HCT116 (cell line): ENCODE results near the gene CBLB. TPM values are rescaled to one million over a fixed set of nuclear protein-coding genes. Genes with fewer than 3 reads are reported as not detected.

Source experiments
- ATAC-seq: fragments of 200-7000 bp; cut with Tn5 transposase; 2 replicates; pipeline ENCODE4 v1.9.1; 2020; ENCODE audit warnings: mild to moderate bottlenecking, moderate library complexity
- BruUV-seq: library from RNA; stranded (reverse); fragments of 400-500 nt; replicated peaks from 2 replicates; lab custom pipeline; 2021; lab: Mats Ljungman, UMichigan
- CTCF ChIA-PET: fragments of 300-600 bp; sonication (Branson Sonifier 250); formaldehyde crosslinking; loops from one replicate; lab custom pipeline; 2021; ENCODE audit warnings: antibody characterized with exemption; lab: Charles Lee
- POLR2A ChIA-PET: fragments of 300-600, 350-600 bp; sonication (Branson Sonifier 250); formaldehyde crosslinking; loops from one replicate; lab custom pipeline; 2021; ENCODE audit warnings: antibody characterized with exemption; lab: Charles Lee
- RAD21 ChIA-PET, 2 experiments: fragments of 300-600 bp; sonication (Branson Sonifier 250); formaldehyde crosslinking; loops; one replicate each; lab custom pipeline; 2023; ENCODE audit warnings: low total read pairs in 2 of 2; ENCODE audit not compliant: uncharacterized antibody in 2 of 2, unreplicated experiment in 2 of 2, low non-redundant PET in 1 of 2; lab: Charles Lee
- DNase-seq: peaks from one replicate; pipeline ENCODE4 v3.0.0-alpha.2; 2010; ENCODE audit warnings: low read depth, low spot score
- H2AFZ ChIP-seq: fragments of 200-600 bp; shearing (Covaris generic), sonication (generic); 2 replicates; pipeline ENCODE4 v1.6.1; 2017; ENCODE audit warnings: low read depth, mixed run types, mixed read lengths, antibody characterized with exemption, low read length; ENCODE audit not compliant: poor library complexity, severe bottlenecking
- H3K27ac ChIP-seq: 2 replicates; pipeline ENCODE4 v1.5.1; 2012; ENCODE audit warnings: low read depth, low read length
- H3K27me3 ChIP-seq: fragments of 200-600 bp; sonication (generic); 2 replicates; pipeline ENCODE4 v1.6.1; 2016; ENCODE audit warnings: mixed run types, low read length, mixed read lengths; ENCODE audit not compliant: insufficient read depth
- H3K36me3 ChIP-seq, 2 experiments: fragments of 200-500 bp in 1 of 2; fragments of 200-600 bp in 1 of 2; sonication (Bioruptor generic) in 1 of 2; sonication (generic) in 1 of 2; 2 replicates each; pipeline versions ENCODE4 v1.5.1 to v1.6.1; 2014 to 2016; ENCODE audit warnings: low read length in 2 of 2, inconsistent platforms in 1 of 2, mixed read lengths in 1 of 2, mixed run types in 1 of 2; ENCODE audit not compliant: insufficient read depth in 2 of 2, control insufficient read depth in 1 of 2
- H3K4me1 ChIP-seq, 2 experiments: fragments of 200-600 bp in 1 of 2; sonication (generic) in 1 of 2; 2 replicates each; pipeline versions ENCODE4 v1.5.1 to v1.6.1; 2012 to 2017; ENCODE audit warnings: low read length in 2 of 2, inconsistent platforms in 1 of 2, mild to moderate bottlenecking in 1 of 2, mixed read lengths in 1 of 2, mixed run types in 1 of 2, moderate library complexity in 1 of 2; ENCODE audit not compliant: insufficient read depth in 2 of 2, control insufficient read depth in 1 of 2
- H3K4me2 ChIP-seq: fragments of 200-600 bp; sonication (generic); 2 replicates; pipeline ENCODE4 v1.6.1; 2017; ENCODE audit warnings: mixed run types, low read length, mixed read lengths
- H3K4me3 ChIP-seq, 2 experiments: fragments of 200-600 bp in 1 of 2; sonication (generic) in 1 of 2; replicated peaks in 1 of 2; 2 replicates each; pipeline ENCODE4 v1.5.1; 2011 to 2016; ENCODE audit warnings: low read length in 2 of 2, control low read depth in 1 of 2, low read depth in 1 of 2, mild to moderate bottlenecking in 1 of 2, mixed read lengths in 1 of 2, mixed run types in 1 of 2
- H3K79me2 ChIP-seq: fragments of 200-600 bp; sonication (generic); 2 replicates; pipeline ENCODE4 v1.6.1; 2017; ENCODE audit warnings: mild to moderate bottlenecking, mixed run types, low read length, moderate library complexity, mixed read lengths; ENCODE audit not compliant: insufficient read depth
- H3K9ac ChIP-seq: fragments of 200-600 bp; sonication (generic); 2 replicates; pipeline ENCODE4 v1.6.1; 2016; ENCODE audit warnings: low read length, mixed read lengths
- H3K9me2 ChIP-seq: fragments of 200-600 bp; sonication (generic), shearing (Covaris generic); 2 replicates; pipeline ENCODE4 v1.6.1; 2017; ENCODE audit warnings: mixed run types, mild to moderate bottlenecking, moderate library complexity; ENCODE audit not compliant: insufficient read depth
- H3K9me3 ChIP-seq, 2 experiments: fragments of 200-500 bp in 1 of 2; fragments of 200-600 bp in 1 of 2; sonication (Bioruptor generic) in 1 of 2; sonication (generic) in 1 of 2; 2 replicates each; pipeline ENCODE4 v1.6.1; 2014 to 2017; ENCODE audit warnings: low read length in 2 of 2, mixed read lengths in 2 of 2, inconsistent platforms in 1 of 2, low read depth in 1 of 2, mild to moderate bottlenecking in 1 of 2, mixed run types in 1 of 2, moderate library complexity in 1 of 2; ENCODE audit not compliant: control insufficient read depth in 1 of 2, insufficient read depth in 1 of 2
- H4K20me1 ChIP-seq: fragments of 200-600 bp; sonication (generic), shearing (Covaris generic); 2 replicates; pipeline ENCODE4 v1.6.1; 2017; ENCODE audit warnings: mixed run types, mild to moderate bottlenecking, moderate library complexity; ENCODE audit not compliant: insufficient read depth
- CBX3 ChIP-seq: IDR thresholded peaks from 2 replicates; pipeline ENCODE4 v1.6.1; 2012; ENCODE audit warnings: low read depth
- CEBPB ChIP-seq: IDR thresholded peaks from 2 replicates; pipeline ENCODE4 v1.6.1; 2012; ENCODE audit warnings: low read depth
- EGR1 ChIP-seq: IDR thresholded peaks from 2 replicates; pipeline ENCODE4 v1.6.1; 2012; ENCODE audit warnings: low read depth
- EZH2 ChIP-seq: fragments of 200-600 bp; sonication (generic); IDR thresholded peaks from 2 replicates; pipeline ENCODE4 v1.6.1; 2017; ENCODE audit warnings: antibody characterized with exemption, mixed run types
- EZH2phosphoT487 ChIP-seq: fragments of 200-600 bp; IDR thresholded peaks from 2 replicates; pipeline ENCODE4 v1.6.1; 2018; ENCODE audit warnings: antibody characterized with exemption, borderline replicate concordance
- FOSL1 ChIP-seq: IDR thresholded peaks from 2 replicates; pipeline ENCODE4 v1.6.1; 2012; ENCODE audit warnings: low read depth
- RAD21 ChIP-seq: IDR thresholded peaks from 2 replicates; pipeline ENCODE4 v1.6.1; 2012; ENCODE audit warnings: low read depth, mild to moderate bottlenecking
- SIN3A ChIP-seq: IDR thresholded peaks from 2 replicates; pipeline ENCODE4 v1.6.1; 2012; ENCODE audit warnings: low read depth
- SRF ChIP-seq: IDR thresholded peaks from 2 replicates; pipeline ENCODE4 v1.6.1; 2012; ENCODE audit warnings: low read depth
- TCF7L2 ChIP-seq: IDR thresholded peaks from 2 replicates; pipeline ENCODE4 v1.7.0; 2011; ENCODE audit warnings: borderline replicate concordance, inconsistent platforms; ENCODE audit not compliant: insufficient read depth, insufficient read length; ENCODE audit errors: extremely low read depth
- YY1 ChIP-seq: IDR thresholded peaks from 2 replicates; pipeline ENCODE4 v1.6.1; 2011; ENCODE audit warnings: low read length, low read depth, moderate library complexity, mild to moderate bottlenecking; ENCODE audit not compliant: insufficient replicate concordance; ENCODE audit errors: extremely low read depth
- ZFX ChIP-seq: fragments of 450-650 bp; IDR thresholded peaks from 2 replicates; pipeline ENCODE4 v1.6.1; 2017
- ZNF274 ChIP-seq: fragments of 200-500 bp; sonication (Bioruptor generic); IDR thresholded peaks from 2 replicates; pipeline ENCODE4 v1.6.1; 2014; ENCODE audit warnings: mild to moderate bottlenecking, low read depth, low read length, inconsistent platforms
- intact Hi-C: fragments of 100-400 bp; cut with micrococcal nuclease; formaldehyde crosslinking; loops from 2 replicates; pipeline ENCODE4 v1.10.0; 2022
- total RNA-seq: library from RNA; stranded (reverse); gene quantifications from one replicate; pipeline ENCODE4 v1.2.1, GENCODE V29; 2021; ENCODE audit not compliant: unreplicated experiment
- TF ChIP-seq, protein P1 (sequence below): IDR thresholded peaks from 2 replicates; pipeline ENCODE4 v1.6.1; 2011; ENCODE audit warnings: mild to moderate bottlenecking, low read length, moderate library complexity; ENCODE audit not compliant: insufficient replicate concordance; ENCODE audit errors: extremely low read depth
- TF ChIP-seq, protein P2 (sequence below), 3 experiments: fragments of 200-600 bp in 1 of 3; sonication (generic) in 1 of 3; IDR thresholded peaks in 2 of 3; conservative IDR thresholded peaks in 1 of 3; 2 replicates each; pipeline ENCODE4 v1.5.1; 2012 to 2017; ENCODE audit warnings: low read depth in 2 of 3, low read length in 2 of 3, antibody characterized with exemption in 1 of 3, borderline replicate concordance in 1 of 3, control low read depth in 1 of 3, mild to moderate bottlenecking in 1 of 3, mixed read lengths in 1 of 3, mixed run types in 1 of 3, moderate library complexity in 1 of 3; ENCODE audit not compliant: insufficient read depth in 1 of 3
- TF ChIP-seq, protein P3 (sequence below): IDR thresholded peaks from 2 replicates; pipeline ENCODE4 v1.6.1; 2012
- TF ChIP-seq, protein P4 (sequence below): IDR thresholded peaks from 2 replicates; pipeline ENCODE4 v1.6.1; 2012
- TF ChIP-seq, protein P5 (sequence below): IDR thresholded peaks from 2 replicates; pipeline ENCODE4 v1.6.1; 2012; ENCODE audit warnings: low read depth

Gene CBLB
- total RNA-seq, 1 experiment from 2014 or later, result 10.4 TPM

DNA sequence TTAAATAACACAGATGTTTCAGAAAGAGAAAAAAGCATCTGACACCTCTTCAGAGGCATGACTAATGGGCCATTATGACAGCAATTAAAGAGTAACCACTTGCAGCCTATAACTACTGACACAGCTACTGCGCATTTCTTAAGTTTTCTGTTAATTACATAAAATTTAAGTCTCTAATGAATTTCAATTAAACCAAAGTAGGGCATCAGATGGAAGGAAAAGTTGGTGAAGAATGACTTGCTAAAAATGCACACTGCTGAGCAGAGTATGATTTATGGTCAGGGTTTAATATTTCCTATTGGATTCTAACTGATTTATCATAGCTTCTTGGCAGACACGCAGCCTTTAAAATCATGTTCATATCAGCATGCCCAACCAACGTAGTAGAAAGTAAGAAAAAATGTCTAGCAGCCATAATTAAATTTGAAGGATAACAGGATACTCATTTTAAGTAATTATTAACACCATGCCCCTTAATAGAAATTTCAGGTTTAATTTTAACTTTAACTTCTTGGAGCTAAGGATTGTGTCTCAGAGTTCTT, 140.0 kb downstream of the CBLB start:
- RAD21 ChIA-PET, result no interaction called here
- H3K4me3 ChIP-seq, result no peak overlapping the region
- DNase-seq (no peak), ATAC-seq (no peak)
- H3K27ac ChIP-seq, result no peak overlapping the region
- TF ChIP-seq, protein P1, sequence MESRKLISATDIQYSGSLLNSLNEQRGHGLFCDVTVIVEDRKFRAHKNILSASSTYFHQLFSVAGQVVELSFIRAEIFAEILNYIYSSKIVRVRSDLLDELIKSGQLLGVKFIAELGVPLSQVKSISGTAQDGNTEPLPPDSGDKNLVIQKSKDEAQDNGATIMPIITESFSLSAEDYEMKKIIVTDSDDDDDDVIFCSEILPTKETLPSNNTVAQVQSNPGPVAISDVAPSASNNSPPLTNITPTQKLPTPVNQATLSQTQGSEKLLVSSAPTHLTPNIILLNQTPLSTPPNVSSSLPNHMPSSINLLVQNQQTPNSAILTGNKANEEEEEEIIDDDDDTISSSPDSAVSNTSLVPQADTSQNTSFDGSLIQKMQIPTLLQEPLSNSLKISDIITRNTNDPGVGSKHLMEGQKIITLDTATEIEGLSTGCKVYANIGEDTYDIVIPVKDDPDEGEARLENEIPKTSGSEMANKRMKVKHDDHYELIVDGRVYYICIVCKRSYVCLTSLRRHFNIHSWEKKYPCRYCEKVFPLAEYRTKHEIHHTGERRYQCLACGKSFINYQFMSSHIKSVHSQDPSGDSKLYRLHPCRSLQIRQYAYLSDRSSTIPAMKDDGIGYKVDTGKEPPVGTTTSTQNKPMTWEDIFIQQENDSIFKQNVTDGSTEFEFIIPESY, result no peak
- TF ChIP-seq EZH2 (no peak), FOSL1 (no peak), EGR1 (no peak), RAD21 (no peak), TCF7L2 (no peak), CEBPB (no peak), SIN3A (no peak), CBX3 (no peak), ZFX (no peak), SRF (no peak), EZH2phosphoT487 (no peak), ZNF274 (no peak), YY1 (no peak)
- TF ChIP-seq, protein P2, sequence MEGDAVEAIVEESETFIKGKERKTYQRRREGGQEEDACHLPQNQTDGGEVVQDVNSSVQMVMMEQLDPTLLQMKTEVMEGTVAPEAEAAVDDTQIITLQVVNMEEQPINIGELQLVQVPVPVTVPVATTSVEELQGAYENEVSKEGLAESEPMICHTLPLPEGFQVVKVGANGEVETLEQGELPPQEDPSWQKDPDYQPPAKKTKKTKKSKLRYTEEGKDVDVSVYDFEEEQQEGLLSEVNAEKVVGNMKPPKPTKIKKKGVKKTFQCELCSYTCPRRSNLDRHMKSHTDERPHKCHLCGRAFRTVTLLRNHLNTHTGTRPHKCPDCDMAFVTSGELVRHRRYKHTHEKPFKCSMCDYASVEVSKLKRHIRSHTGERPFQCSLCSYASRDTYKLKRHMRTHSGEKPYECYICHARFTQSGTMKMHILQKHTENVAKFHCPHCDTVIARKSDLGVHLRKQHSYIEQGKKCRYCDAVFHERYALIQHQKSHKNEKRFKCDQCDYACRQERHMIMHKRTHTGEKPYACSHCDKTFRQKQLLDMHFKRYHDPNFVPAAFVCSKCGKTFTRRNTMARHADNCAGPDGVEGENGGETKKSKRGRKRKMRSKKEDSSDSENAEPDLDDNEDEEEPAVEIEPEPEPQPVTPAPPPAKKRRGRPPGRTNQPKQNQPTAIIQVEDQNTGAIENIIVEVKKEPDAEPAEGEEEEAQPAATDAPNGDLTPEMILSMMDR (IDR thresholded peaks at IDR 0.05 in 2 of 3, conservative IDR thresholded peaks at IDR 0.05 in 1 of 3; ENCODE audit: borderline replicate concordance in 1 of 3, insufficient read depth in 1 of 3, low read depth in 2 of 3, low read length in 2 of 3), result no peak
- TF ChIP-seq, protein P3, sequence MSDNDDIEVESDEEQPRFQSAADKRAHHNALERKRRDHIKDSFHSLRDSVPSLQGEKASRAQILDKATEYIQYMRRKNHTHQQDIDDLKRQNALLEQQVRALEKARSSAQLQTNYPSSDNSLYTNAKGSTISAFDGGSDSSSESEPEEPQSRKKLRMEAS, result no peak
- TF ChIP-seq, protein P4, sequence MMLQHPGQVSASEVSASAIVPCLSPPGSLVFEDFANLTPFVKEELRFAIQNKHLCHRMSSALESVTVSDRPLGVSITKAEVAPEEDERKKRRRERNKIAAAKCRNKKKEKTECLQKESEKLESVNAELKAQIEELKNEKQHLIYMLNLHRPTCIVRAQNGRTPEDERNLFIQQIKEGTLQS, result no peak
- TF ChIP-seq, protein P5, sequence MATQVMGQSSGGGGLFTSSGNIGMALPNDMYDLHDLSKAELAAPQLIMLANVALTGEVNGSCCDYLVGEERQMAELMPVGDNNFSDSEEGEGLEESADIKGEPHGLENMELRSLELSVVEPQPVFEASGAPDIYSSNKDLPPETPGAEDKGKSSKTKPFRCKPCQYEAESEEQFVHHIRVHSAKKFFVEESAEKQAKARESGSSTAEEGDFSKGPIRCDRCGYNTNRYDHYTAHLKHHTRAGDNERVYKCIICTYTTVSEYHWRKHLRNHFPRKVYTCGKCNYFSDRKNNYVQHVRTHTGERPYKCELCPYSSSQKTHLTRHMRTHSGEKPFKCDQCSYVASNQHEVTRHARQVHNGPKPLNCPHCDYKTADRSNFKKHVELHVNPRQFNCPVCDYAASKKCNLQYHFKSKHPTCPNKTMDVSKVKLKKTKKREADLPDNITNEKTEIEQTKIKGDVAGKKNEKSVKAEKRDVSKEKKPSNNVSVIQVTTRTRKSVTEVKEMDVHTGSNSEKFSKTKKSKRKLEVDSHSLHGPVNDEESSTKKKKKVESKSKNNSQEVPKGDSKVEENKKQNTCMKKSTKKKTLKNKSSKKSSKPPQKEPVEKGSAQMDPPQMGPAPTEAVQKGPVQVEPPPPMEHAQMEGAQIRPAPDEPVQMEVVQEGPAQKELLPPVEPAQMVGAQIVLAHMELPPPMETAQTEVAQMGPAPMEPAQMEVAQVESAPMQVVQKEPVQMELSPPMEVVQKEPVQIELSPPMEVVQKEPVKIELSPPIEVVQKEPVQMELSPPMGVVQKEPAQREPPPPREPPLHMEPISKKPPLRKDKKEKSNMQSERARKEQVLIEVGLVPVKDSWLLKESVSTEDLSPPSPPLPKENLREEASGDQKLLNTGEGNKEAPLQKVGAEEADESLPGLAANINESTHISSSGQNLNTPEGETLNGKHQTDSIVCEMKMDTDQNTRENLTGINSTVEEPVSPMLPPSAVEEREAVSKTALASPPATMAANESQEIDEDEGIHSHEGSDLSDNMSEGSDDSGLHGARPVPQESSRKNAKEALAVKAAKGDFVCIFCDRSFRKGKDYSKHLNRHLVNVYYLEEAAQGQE, result no peak
- H3K79me2 ChIP-seq, result no peaks in the 10 kb centered on the region
- no peaks in the 10 kb centered on the region for H3K9me2 ChIP-seq
- POLR2A ChIA-PET, result no interaction called here
- H3K9me3 ChIP-seq, result no peaks in the 10 kb centered on the region
- no peaks in the 10 kb centered on the region for H3K4me1 ChIP-seq
- H4K20me1 ChIP-seq, result no peaks in the 10 kb centered on the region
- H3K4me2 ChIP-seq, result no peak overlapping the region
- no peaks in the 10 kb centered on the region for H3K27me3 ChIP-seq
- intact Hi-C loops, result no loop called here
- H3K36me3 ChIP-seq, result no peaks in the 10 kb centered on the region
- H2AFZ ChIP-seq, result no peak overlapping the region
- BruUV-seq, result no TSS peak
- CTCF ChIA-PET, result no interaction called here
- H3K9ac ChIP-seq, result no peak overlapping the region
